Activated CD8-positive, alpha-beta memory T cell treated with anti-CD3 and anti-CD28 coated beads, Interleukin-2, amount 50 U/mL, for 4 hours (primary cell): Measurements from ENCODE around the gene SASH1.

Experiments used
- DNase-seq: peaks from one replicate; pipeline ENCODE4 v3.0.0-alpha.2; 2020

Gene SASH1

DNA sequence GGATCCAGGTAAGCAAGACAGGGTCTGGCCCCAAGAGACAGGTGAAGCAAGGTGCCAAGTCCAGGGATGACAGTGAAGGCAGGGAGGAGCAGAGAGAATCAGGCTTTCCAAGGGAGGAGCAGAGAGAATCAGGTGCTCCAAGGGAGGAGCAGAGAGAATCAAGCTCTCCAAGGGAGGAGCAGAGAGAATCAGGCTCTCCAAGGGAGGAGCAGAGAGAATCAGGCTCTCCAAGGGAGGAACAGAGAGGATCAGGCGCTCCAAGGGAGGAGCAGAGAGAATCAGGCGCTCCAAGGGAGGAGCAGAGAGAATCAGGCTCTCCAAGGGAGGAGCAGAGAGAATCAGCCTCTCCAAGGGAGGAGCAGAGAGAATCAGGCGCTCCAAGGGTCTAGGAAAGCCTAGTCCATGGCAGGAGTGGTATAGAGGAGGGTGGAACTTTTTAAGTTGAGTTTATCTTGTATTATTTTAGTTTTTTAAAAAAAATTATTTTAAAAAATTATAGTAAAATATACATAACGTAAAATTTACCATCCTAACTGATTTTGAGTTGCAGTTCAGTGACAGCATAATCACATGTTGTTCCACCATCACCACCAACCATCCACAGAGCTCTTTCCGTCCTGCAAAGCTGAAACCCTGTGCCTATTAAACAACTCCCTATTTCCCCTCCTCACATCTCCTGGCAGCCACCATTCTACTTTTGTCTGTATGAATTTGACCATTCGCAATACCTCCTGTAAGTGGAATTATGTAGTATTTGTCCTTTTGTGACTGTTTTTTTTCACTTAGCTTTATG, 64.1 kb downstream of the SASH1 start:
- no peak for DNase-seq

- no peak for DNase-seq
Measured at GRCh38 chr6:148407372-148407771, 64.7 kb downstream of the SASH1 start.

- DNase-seq, result no peak
Measured at GRCh38 chr6:148413321-148414091, 70.9 kb downstream of the SASH1 start.

GRCh38 chr6:148414092-148414489, 71.5 kb downstream of the SASH1 start:
- no peak for DNase-seq

DNA sequence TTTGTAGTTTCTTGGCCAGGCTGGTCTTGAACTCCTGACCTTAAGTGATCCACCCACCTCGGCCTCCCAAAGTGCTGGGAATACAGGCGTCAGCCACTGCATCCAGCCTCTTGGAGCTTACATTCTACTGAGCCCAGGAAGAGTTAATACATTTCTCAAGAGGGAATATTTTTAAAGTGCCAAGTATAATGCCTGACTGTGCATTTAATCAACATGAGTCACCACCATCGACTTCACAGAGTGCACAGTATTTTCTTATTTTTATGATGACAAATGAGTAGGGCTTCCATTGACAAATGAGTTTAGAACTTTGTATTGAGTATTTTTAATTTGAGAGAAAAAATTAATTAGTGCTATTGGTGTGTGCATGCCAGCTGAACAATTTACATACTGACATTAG, 72.2 kb downstream of the SASH1 start:
- DNase-seq, result no peak

DNA sequence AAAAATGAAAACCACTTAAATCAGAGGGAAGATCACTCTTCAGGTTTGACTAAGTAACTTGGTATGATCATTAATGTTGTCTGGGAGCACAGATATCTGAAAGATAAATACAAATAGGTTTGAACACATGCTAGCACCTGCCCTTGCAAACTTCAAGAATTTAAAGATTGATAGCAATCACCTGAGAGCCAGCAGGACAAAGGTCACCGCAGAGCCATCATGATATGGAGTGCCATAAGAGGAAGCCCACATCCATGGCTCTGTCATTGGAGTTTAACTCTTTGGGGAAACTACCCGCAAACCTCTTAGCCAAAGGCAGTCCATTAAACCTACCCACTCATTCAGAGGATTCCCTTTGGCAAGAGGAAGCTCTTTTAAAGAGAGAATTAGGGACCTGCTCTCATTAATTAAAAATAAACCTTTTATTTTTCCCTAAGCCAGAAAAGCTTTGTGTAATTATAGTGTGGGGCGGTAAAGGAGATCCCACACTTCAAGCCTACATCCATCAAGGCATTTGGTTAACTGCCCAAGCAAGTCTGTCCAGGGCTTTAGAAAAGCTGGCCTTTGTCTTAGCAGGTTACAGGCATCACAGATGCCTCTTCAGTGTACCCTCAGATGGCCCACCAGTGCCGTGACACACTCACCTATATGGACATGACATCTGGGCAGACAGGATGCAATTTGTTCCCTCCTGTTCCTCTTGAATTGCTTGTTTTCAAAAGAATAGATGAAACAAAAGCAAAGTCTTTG, 73.0 kb downstream of the SASH1 start:
- DNase-seq, result no peak

- no peak for DNase-seq
Measured at GRCh38 chr6:148416330-148416965, 73.8 kb downstream of the SASH1 start.

GRCh38 chr6:148417045-148417444, 74.4 kb downstream of the SASH1 start:
- DNase-seq, result no peak

GRCh38 chr6:148419430-148419829, 76.8 kb downstream of the SASH1 start:
- DNase-seq, result no peak

DNA sequence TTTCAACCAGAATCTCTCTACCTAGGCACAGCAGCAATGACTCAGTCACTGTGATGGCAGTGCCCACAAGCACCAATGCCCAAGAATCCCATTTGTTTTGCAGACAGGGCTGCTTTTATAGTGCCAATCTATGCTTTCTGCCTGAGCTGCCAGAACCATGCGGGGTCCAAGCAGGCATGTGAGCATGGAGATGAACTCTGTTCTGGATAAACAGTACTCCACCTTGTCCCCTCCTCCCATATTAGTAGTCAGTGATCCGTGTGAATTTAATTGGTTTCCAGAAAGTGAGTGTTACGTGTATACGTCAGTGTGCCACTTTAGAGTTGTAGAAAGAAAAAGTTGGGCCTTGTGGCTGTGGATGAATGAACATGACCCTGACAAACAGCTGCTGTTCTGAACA, 79.4 kb downstream of the SASH1 start:
- DNase-seq, result no peak

DNA sequence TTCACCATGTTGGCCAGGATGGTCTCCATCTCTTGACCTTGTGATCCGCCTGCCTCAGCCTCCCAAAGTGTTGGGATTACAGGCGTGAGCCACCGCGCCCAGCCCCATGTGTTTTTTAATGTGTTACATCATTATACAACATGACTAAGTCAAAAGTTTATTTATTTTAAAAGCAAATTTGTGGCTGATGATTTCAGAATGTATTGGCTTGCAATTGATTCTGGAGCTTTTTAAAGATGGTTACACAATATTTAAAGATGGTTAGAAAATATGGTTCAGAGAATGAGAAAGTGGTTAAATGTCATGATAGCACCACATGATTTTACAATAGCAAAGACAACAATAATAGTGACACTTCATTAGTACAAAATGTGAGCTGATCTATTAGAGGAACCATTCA, 80.5 kb downstream of the SASH1 start:
- DNase-seq, result no peak

DNA sequence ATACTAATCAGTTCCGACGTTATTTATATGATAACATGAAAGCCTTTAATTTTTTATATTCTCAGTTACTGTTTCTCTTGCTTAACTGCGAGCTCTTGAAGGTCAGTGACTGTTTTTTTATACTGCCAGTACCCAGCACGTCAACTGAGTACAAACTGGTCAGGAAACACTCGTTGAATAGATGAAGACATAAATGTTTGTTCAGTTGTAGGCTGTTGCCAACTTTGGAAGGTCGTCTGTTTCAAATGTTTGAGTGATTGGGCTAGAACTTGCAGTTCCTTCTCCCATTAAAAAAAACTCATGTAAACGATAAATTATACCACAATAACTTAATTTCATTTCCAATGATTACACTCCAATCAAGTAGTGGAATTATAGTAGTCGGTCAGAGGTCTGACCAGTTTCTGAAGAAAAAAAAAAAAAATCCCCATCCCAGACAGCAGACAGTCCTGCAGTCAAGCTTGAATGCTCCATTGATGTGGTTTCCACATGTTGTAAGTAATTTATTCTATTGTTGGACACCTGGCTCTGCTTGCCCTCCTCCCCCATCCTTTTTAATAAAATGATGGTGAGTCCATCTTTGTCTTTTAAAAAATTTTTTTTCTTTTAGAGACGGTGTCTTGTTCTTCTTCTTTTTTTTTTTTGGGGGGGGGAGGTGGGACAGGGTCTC, 81.1 kb downstream of the SASH1 start:
- no peak for DNase-seq

DNA sequence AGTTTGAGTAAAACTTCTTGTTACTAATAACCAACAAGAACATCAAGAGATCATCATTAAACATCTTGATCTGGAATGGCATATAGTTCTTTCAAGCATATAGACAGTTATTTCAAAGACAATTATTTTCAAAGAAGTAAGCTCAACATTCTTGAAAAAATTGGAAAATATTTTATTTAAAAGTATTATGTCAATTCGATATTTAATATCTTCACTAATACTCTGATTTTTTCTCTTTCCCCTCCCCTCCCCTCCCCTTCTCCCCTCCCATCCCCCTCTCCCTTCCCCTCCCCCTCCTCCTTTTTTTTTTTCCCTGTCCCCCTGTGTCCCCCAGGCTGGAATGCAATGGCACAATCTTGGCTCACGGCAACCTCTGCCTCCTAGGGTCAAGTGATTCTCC, 82.8 kb downstream of the SASH1 start:
- no peak for DNase-seq

DNA sequence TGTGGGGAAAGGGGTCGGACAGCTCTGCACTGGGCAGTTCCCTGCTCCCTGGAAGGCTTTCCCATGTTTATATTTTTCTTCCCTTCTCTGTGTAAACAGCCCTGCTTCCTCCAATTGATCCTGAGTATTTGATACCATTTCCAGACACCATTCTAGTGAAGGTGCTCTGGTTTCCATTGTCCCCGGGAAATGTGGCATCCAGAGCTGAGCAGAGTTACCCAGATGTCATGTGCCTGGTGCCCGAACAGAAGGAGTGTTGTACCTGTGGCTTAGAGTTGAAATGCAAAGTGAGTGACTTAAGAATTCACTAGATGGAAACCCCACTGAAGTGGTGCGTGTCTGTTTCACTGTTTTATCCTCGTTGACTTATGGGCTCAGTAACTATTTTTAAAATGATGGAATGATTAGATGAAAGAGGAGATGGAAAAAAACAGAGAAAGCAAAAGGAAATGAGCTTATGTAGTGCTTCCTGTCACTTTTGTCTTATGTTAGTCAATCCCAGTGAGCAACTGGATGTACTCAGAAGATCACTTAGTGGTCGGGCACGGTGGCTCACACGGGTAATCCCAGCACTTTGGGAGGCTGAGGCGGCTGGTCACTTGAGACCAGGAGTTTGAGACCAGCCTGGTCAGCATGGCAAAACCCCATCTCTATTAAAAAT, 83.8 kb downstream of the SASH1 start:
- DNase-seq, result no peak

DNA sequence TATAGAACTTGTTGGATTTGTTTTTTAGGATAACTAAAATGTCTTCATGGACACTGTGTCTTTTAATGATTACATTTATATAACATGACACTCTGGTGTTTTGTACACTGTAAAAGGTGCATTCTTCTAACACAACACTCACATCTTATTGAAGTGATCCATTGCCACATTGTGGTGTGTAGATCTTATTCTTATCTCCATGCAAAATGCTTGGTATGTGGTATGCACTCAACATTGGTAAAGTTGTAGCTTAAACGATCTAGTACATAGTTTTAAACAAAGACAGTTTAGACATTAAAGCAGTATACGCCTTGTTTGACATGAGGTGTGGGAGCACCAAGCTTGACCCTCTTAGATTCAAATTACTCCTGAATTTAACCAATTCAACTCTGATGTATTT, 84.7 kb downstream of the SASH1 start:
- no peak for DNase-seq

- DNase-seq, result no peak
Measured at GRCh38 chr6:148429423-148429822, 86.8 kb downstream of the SASH1 start.

DNA sequence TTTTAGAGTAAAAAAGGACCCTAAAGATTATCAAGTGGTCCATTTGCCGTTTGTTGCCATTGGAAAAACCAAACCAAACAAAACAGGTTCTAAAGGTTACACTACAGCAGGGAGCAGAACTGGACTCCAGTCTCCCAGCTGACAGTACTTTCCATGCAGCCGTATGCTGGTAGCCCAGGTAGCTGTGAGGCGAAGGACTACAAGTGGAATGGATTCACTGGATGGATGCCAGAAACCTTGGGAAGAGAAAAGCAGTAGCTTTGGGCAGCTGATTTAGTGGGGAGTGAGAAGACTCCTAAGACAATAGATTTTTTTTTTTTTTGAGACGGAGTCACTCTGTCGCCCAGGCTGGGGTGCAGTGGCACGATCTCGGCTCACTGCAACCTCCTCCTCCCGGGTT, 88.3 kb downstream of the SASH1 start:
- no peak for DNase-seq

DNA sequence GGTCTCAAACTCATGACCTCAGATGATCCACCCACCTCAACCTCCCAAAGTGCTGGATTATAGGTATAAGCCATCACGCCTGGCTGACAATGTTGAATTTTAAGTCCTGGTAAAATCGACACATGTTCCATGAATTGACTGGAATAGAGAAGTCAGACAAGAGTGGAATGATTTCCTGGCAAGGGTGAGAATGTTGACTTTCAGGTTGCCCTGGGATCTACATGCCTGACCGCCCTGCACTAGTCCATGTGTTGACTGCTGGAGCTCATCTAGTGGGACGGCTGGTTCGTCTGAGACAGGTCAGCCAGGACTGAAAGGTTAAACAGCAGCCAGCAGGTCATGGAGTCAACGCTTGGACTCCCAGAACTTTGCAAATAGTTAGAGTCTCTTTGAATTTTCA, 88.8 kb downstream of the SASH1 start:
- DNase-seq, result no peak

DNA sequence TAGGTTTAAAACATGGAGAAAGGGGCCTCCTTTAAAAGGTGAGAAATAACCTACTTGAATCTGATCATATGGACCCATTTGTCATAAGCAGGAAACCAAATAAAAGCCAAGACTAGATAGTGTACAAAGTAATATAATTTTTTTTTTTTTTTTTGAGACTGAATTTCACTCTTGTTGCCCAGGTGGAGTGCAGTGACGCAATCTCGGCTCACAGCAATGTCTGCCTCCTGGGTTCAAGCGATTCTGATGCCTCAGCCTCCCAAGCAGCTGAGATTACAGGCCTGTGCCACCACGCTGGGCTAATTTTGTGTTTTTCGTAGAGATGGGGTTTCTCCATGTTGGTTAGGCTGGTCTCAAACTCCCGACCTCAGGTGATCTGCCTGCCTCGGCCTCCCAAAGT, 89.2 kb downstream of the SASH1 start:
- no peak for DNase-seq

DNA sequence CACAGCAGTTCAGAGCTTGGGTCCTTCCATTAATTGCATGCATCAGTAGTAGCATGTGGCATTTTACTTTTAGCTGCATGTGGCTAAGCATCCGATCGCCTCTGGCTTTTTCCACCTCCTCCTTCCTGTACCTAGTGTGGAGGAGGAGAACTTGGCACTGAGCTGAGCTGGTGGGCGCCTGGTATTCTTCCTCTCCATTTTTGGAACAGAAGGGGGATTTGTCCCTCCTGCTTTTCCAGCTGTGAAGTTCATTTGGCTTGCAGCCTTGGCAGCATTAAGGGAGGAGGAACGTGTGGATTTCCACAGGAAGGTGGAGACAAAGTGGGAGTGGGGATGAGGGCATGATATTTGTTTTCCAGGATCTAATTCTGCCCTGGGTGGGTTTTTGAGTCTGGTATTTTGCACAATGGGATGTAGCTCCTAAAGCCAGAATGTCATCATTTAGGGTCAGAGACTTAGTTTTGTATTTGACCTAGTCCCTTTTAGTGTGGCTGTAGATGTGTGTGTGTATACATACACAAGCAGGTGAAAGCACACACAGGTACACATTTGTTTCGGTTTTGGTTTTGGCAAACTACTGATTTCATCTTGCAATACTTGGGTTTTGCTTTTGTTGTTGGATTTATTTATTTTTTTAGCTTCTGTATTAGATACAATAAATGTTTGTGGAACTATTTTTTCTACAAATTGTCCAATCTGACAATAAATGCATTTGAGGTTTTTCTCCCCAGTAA, 90.0 kb downstream of the SASH1 start:
- no peak for DNase-seq

- DNase-seq, result no peak
Measured at GRCh38 chr6:148435386-148435785, 92.7 kb downstream of the SASH1 start.
